ENCODE data around the gene AHNAK2.
"Not testable (repeated sequence)": the region's sequence is repeated elsewhere in the genome, so short reads cannot be mapped to it uniquely, and the experiment has no call there.

Gene AHNAK2

DNA sequence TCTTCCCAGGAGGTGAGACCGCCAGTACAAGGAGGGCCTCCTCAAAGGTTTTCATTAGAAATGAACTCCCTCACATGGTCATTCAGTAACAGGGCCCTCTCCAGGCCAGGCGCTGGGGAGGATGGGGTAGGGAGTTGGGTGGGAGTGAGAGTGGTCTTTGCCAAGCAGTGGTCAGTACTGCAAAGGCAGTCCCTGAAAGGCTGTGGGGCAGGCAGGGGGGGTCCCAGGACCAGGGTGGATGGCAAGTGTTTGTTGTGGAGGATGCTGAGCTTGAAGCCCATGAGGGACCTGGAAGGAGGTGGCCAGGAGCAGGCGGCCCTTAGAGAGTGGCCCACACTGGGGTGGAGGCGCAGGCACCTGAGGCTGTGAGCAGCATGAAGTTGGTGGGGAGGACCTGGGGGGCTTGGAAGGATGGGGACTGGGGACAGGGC, 87.0 kb downstream of the AHNAK2 start:
- Histone ChIP-seq H4K8ac (ENCODE audit: low read depth, low read length) (no peak overlapping the region), H2BK15ac (ENCODE audit: low read length) (no peak overlapping the region), H2BK120ac (ENCODE audit: low read depth, low read length) (no peak overlapping the region), H3K79me1 (ENCODE audit: low read depth, low read length) (peaks cover 7% of the 10 kb centered on the region), H3K4ac (ENCODE audit: low read length) (no peak overlapping the region), H3K9ac (ENCODE audit: low read depth, low read length, poor library complexity) (no peak overlapping the region), H3K36me3 (replicated peaks in 1 of 2; ENCODE audit: control insufficient read depth in 2 of 2, insufficient read depth in 2 of 2, low read length in 2 of 2) (peaks cover 2 to 8% of the 10 kb centered on the region in 2 donors), H3K27ac (replicated peaks; ENCODE audit: low read length) (no peak overlapping the region), H3K14ac (ENCODE audit: low read length) (no peak overlapping the region), H3K4me3 (ENCODE audit: low read length in 2 of 2) (no peak overlapping the region), H3K4me1 (ENCODE audit: control insufficient read depth in 2 of 2, insufficient read depth in 1 of 2, low read depth in 1 of 2, low read length in 2 of 2) (peaks cover 4 to 6% of the 10 kb centered on the region in 2 donors), H2BK5ac (ENCODE audit: low read length) (peak overlapping the region; percentile 75), H3K4me2 (ENCODE audit: insufficient read depth, low read length, poor library complexity, severe bottlenecking) (no peak overlapping the region), H3K18ac (ENCODE audit: low read length) (peak overlapping the region; percentile 44), H2AFZ (ENCODE audit: low read length) (no peak overlapping the region), H3K27me3 (ENCODE audit: control insufficient read depth in 3 of 3, insufficient read depth in 3 of 3, low read depth in 1 of 3, low read length in 3 of 3) (no peaks in the 10 kb centered on the region), H2BK12ac (ENCODE audit: low read length) (no peak overlapping the region), H4K91ac (ENCODE audit: low read depth, low read length, poor library complexity) (no peak overlapping the region), H2AK5ac (ENCODE audit: low read depth, low read length) (no peak overlapping the region), H3K23ac (ENCODE audit: low read depth, low read length, poor library complexity) (peak overlapping the region; percentile 73), H3K9me3 (replicated peaks in 1 of 2; ENCODE audit: control insufficient read depth in 2 of 2, insufficient read depth in 1 of 2, low read depth in 1 of 2, low read length in 2 of 2) (no peaks in the 10 kb centered on the region)
- no peak for DNase-seq (ENCODE audit: low spot score)
- WGBS, 2 donors (ENCODE audit: extremely low coverage in 2 of 2, insufficient read length in 2 of 2, insufficient replicate concordance in 1 of 2) = no CpG with 5 or more reads among the region's 4 CpGs

GRCh38 chr14:104890292-104890691, 87.9 kb downstream of the AHNAK2 start:
- not testable (repeated sequence) for H3K9me3 ChIP-seq (replicated peaks in 1 of 2; ENCODE audit: control insufficient read depth in 2 of 2, insufficient read depth in 1 of 2, low read depth in 1 of 2, low read length in 2 of 2); H3K23ac ChIP-seq (ENCODE audit: low read depth, low read length, poor library complexity); H2BK12ac ChIP-seq (ENCODE audit: low read length); H4K91ac ChIP-seq (ENCODE audit: low read depth, low read length, poor library complexity); H3K27ac ChIP-seq (replicated peaks; ENCODE audit: low read length); H3K79me1 ChIP-seq (ENCODE audit: low read depth, low read length); H3K4me3 ChIP-seq (ENCODE audit: low read length in 2 of 2); H3K4me1 ChIP-seq (ENCODE audit: control insufficient read depth in 2 of 2, insufficient read depth in 1 of 2, low read depth in 1 of 2, low read length in 2 of 2); H2AK5ac ChIP-seq (ENCODE audit: low read depth, low read length); H3K14ac ChIP-seq (ENCODE audit: low read length); H3K18ac ChIP-seq (ENCODE audit: low read length); H3K9ac ChIP-seq (ENCODE audit: low read depth, low read length, poor library complexity); DNase-seq (ENCODE audit: low spot score); H2BK15ac ChIP-seq (ENCODE audit: low read length); H3K4me2 ChIP-seq (ENCODE audit: insufficient read depth, low read length, poor library complexity, severe bottlenecking); H3K4ac ChIP-seq (ENCODE audit: low read length); H3K27me3 ChIP-seq (ENCODE audit: control insufficient read depth in 3 of 3, insufficient read depth in 3 of 3, low read depth in 1 of 3, low read length in 3 of 3); H2BK120ac ChIP-seq (ENCODE audit: low read depth, low read length); H2BK5ac ChIP-seq (ENCODE audit: low read length); H2AFZ ChIP-seq (ENCODE audit: low read length); H4K8ac ChIP-seq (ENCODE audit: low read depth, low read length)
- peaks cover 2 to 12% of the 10 kb centered on the region in 2 donors for H3K36me3 ChIP-seq (replicated peaks in 1 of 2; ENCODE audit: control insufficient read depth in 2 of 2, insufficient read depth in 2 of 2, low read length in 2 of 2)

- H3K4me3 ChIP-seq (ENCODE audit: low read length in 2 of 2) = no peak overlapping the region
- peak overlapping the region; percentile 43 for H2BK15ac ChIP-seq (ENCODE audit: low read length)
- H2AK5ac ChIP-seq (ENCODE audit: low read depth, low read length) = peak overlapping the region; percentile 96
- H3K27ac ChIP-seq (replicated peaks; ENCODE audit: low read length) = no peak overlapping the region
- H3K9ac ChIP-seq (ENCODE audit: low read depth, low read length, poor library complexity) = peak overlapping the region; percentile 77
- no peak for DNase-seq (ENCODE audit: low spot score)
- H3K79me1 ChIP-seq (ENCODE audit: low read depth, low read length) = peaks cover 7% of the 10 kb centered on the region
- H4K91ac ChIP-seq (ENCODE audit: low read depth, low read length, poor library complexity) = no peak overlapping the region
- WGBS, 2 donors (ENCODE audit: extremely low coverage in 2 of 2, insufficient read length in 2 of 2, insufficient replicate concordance in 1 of 2) = no CpG with 5 or more reads among the region's 23 CpGs
- H3K36me3 ChIP-seq (replicated peaks in 1 of 2; ENCODE audit: control insufficient read depth in 2 of 2, insufficient read depth in 2 of 2, low read length in 2 of 2) = peaks cover 2 to 12% of the 10 kb centered on the region in 2 donors
- no peak overlapping the region for H2BK120ac ChIP-seq (ENCODE audit: low read depth, low read length)
- H3K4me1 ChIP-seq (ENCODE audit: control insufficient read depth in 2 of 2, insufficient read depth in 1 of 2, low read depth in 1 of 2, low read length in 2 of 2) = peaks cover 4 to 6% of the 10 kb centered on the region in 2 donors
- no peak overlapping the region for H3K23ac ChIP-seq (ENCODE audit: low read depth, low read length, poor library complexity)
- H3K9me3 ChIP-seq (replicated peaks in 1 of 2; ENCODE audit: control insufficient read depth in 2 of 2, insufficient read depth in 1 of 2, low read depth in 1 of 2, low read length in 2 of 2) = no peaks in the 10 kb centered on the region
- H3K18ac ChIP-seq (ENCODE audit: low read length) = peak overlapping the region; percentile 85
- H4K8ac ChIP-seq (ENCODE audit: low read depth, low read length) = no peak overlapping the region
- peak overlapping the region; percentile 39 for H2BK5ac ChIP-seq (ENCODE audit: low read length)
- no peak overlapping the region for H3K14ac ChIP-seq (ENCODE audit: low read length)
- no peak overlapping the region for H2AFZ ChIP-seq (ENCODE audit: low read length)
- H3K27me3 ChIP-seq (ENCODE audit: control insufficient read depth in 3 of 3, insufficient read depth in 3 of 3, low read depth in 1 of 3, low read length in 3 of 3) = no peaks in the 10 kb centered on the region
- H3K4ac ChIP-seq (ENCODE audit: low read length) = no peak overlapping the region
- no peak overlapping the region for H3K4me2 ChIP-seq (ENCODE audit: insufficient read depth, low read length, poor library complexity, severe bottlenecking)
- H2BK12ac ChIP-seq (ENCODE audit: low read length) = peak overlapping the region; percentile 84
Measured at GRCh38 chr14:104889375-104889757, 88.8 kb downstream of the AHNAK2 start.

- Histone ChIP-seq H3K14ac (ENCODE audit: low read length) (peak overlapping the region; percentile 2), H3K4me1 (ENCODE audit: control insufficient read depth in 2 of 2, insufficient read depth in 1 of 2, low read depth in 1 of 2, low read length in 2 of 2) (peaks cover 4 to 6% of the 10 kb centered on the region in 2 donors), H3K9ac (ENCODE audit: low read depth, low read length, poor library complexity) (peak overlapping the region; percentile 77), H2BK120ac (ENCODE audit: low read depth, low read length) (no peak overlapping the region), H3K27me3 (ENCODE audit: control insufficient read depth in 3 of 3, insufficient read depth in 3 of 3, low read depth in 1 of 3, low read length in 3 of 3) (no peaks in the 10 kb centered on the region), H3K27ac (replicated peaks; ENCODE audit: low read length) (no peak overlapping the region), H3K79me1 (ENCODE audit: low read depth, low read length) (peaks cover 7% of the 10 kb centered on the region), H3K4me3 (ENCODE audit: low read length in 2 of 2) (no peak overlapping the region), H3K4me2 (ENCODE audit: insufficient read depth, low read length, poor library complexity, severe bottlenecking) (no peak overlapping the region), H2BK15ac (ENCODE audit: low read length) (peak overlapping the region; percentile 43), H4K91ac (ENCODE audit: low read depth, low read length, poor library complexity) (no peak overlapping the region), H2BK5ac (ENCODE audit: low read length) (peak overlapping the region; percentile 39), H3K23ac (ENCODE audit: low read depth, low read length, poor library complexity) (peak overlapping the region; percentile 93), H2AFZ (ENCODE audit: low read length) (no peak overlapping the region), H3K9me3 (replicated peaks in 1 of 2; ENCODE audit: control insufficient read depth in 2 of 2, insufficient read depth in 1 of 2, low read depth in 1 of 2, low read length in 2 of 2) (no peaks in the 10 kb centered on the region), H3K4ac (ENCODE audit: low read length) (peak overlapping the region; percentile 89), H2AK5ac (ENCODE audit: low read depth, low read length) (peak overlapping the region; percentile 96), H2BK12ac (ENCODE audit: low read length) (peak overlapping the region; percentile 84), H3K18ac (ENCODE audit: low read length) (peak overlapping the region; percentile 85), H4K8ac (ENCODE audit: low read depth, low read length) (no peak overlapping the region), H3K36me3 (replicated peaks in 1 of 2; ENCODE audit: control insufficient read depth in 2 of 2, insufficient read depth in 2 of 2, low read length in 2 of 2) (peaks cover 2 to 12% of the 10 kb centered on the region in 2 donors)
- WGBS, 2 donors (ENCODE audit: extremely low coverage in 2 of 2, insufficient read length in 2 of 2, insufficient replicate concordance in 1 of 2) = no CpG with 5 or more reads among the region's 26 CpGs
- DNase-seq (ENCODE audit: low spot score) = no peak
Measured at GRCh38 chr14:104888489-104889374, 89.4 kb downstream of the AHNAK2 start.

All from neuronal stem cell (in vitro differentiated cells).